CD4-positive, alpha-beta T cell (primary cell): ENCODE data around the gene PABPN1. TPM values are rescaled to one million over a fixed set of nuclear protein-coding genes. Genes with fewer than 3 reads are reported as not detected.
A peak's percentile ranks its signal among the peaks of the same experiment; 100 is the strongest.

ENCODE experiments used
- ATAC-seq: fragments of 200-7000 bp; cut with Tn5 transposase; one replicate; pipeline ENCODE4 v1.10.0; 2022; ENCODE audit warnings: mild to moderate bottlenecking; ENCODE audit not compliant: poor library complexity
- CTCF ChIA-PET: fragments of 350-600 bp; sonication (Branson Sonifier 250); formaldehyde crosslinking; loops from one replicate; lab custom pipeline; 2021; ENCODE audit warnings: antibody characterized with exemption, inconsistent platforms; lab: Charles Lee
- POLR2A ChIA-PET: fragments of 350-600 bp; sonication (Branson Sonifier 250); formaldehyde crosslinking; loops from one replicate; lab custom pipeline; 2021; ENCODE audit warnings: antibody characterized with exemption, inconsistent platforms; lab: Charles Lee
- DNase-seq, 14 experiments: peaks; one replicate each; pipeline ENCODE4 v3.0.0-alpha.2; 2013 to 2020; ENCODE audit warnings: mixed read lengths in 2 of 14
- H3K27ac ChIP-seq, 2 donors: one replicate each; pipeline versions ENCODE4 v1.5.1 to v1.7.0; 2013; ENCODE audit warnings: low read length in 2 of 2, low read depth in 1 of 2, mild to moderate bottlenecking in 1 of 2
- H3K27me3 ChIP-seq, 2 experiments: 1 replicate in 1 of 2; 2 replicates in 1 of 2; pipeline versions ENCODE4 v1.6.1 to v1.7.0; 2013; ENCODE audit warnings: low read length in 2 of 2, control low read depth in 1 of 2, mild to moderate bottlenecking in 1 of 2, moderate library complexity in 1 of 2; ENCODE audit not compliant: insufficient read depth in 2 of 2, control insufficient read depth in 1 of 2
- H3K36me3 ChIP-seq: one replicate; pipeline ENCODE4 v1.6.1; 2013; ENCODE audit warnings: low read length, control low read depth; ENCODE audit not compliant: insufficient read depth
- H3K4me1 ChIP-seq: one replicate; pipeline ENCODE4 v1.6.1; 2013; ENCODE audit warnings: low read length, control low read depth; ENCODE audit not compliant: insufficient read depth
- H3K4me3 ChIP-seq: one replicate; pipeline ENCODE4 v1.5.1; 2013; ENCODE audit warnings: mild to moderate bottlenecking, low read length, moderate library complexity
- H3K9me3 ChIP-seq, 2 experiments: 1 replicate in 1 of 2; 2 replicates in 1 of 2; pipeline versions ENCODE4 v1.6.1 to v1.7.0; 2013; ENCODE audit warnings: low read length in 2 of 2, mild to moderate bottlenecking in 2 of 2, control low read depth in 1 of 2, moderate library complexity in 1 of 2; ENCODE audit not compliant: control insufficient read depth in 1 of 2, insufficient read depth in 1 of 2
- H3K27ac Mint-ChIP-seq: one replicate; pipeline ENCODE4 v1.8.0; 2020; ENCODE audit warnings: mixed read lengths
- H3K27me3 Mint-ChIP-seq: one replicate; pipeline ENCODE4 v1.8.0; 2021; ENCODE audit warnings: mixed read lengths
- H3K36me3 Mint-ChIP-seq: one replicate; pipeline ENCODE4 v1.8.0; 2021; ENCODE audit warnings: low read depth, mixed read lengths
- H3K4me1 Mint-ChIP-seq: one replicate; pipeline ENCODE4 v1.8.0; 2021; ENCODE audit warnings: low read depth, mixed read lengths
- H3K4me3 Mint-ChIP-seq: one replicate; pipeline ENCODE4 v1.8.0; 2020; ENCODE audit warnings: mild to moderate bottlenecking, mixed read lengths
- H3K9me3 Mint-ChIP-seq: one replicate; pipeline ENCODE4 v1.8.0; 2020; ENCODE audit warnings: mixed read lengths
- CTCF ChIP-seq: fragments of 200-600 bp; IDR thresholded peaks from one replicate; pipeline ENCODE4 v1.8.0; 2022; ENCODE audit warnings: antibody characterized with exemption, mild to moderate bottlenecking
- intact Hi-C, 2 experiments: fragments of 100-400 bp; cut with DNase I in 1 of 2; cut with micrococcal nuclease in 1 of 2; formaldehyde crosslinking; loops; one replicate each; pipeline versions ENCODE4 v1.15.1 to v1.9.0; 2023 to 2025; cut with DNase I, micrococcal nuclease
- total RNA-seq, 174 experiments: library from RNA in 2 of 174; stranded (reverse) in 2 of 174; gene quantifications; one replicate each; pipeline ENCODE4 v1.2.3 and lab custom pipeline; 2021 to 2026

PABPN1 gene
- total RNA-seq, 2 experiments from 2014 or later = 188 to 195 TPM

- CTCF ChIA-PET = no interaction called here
- POLR2A ChIA-PET = interaction anchor here (10.5 kb wide), 1 partner anchor 13 kb away, joined by 455 read pairs; the partner anchor contains the start of gene PABPN1
- TF ChIP-seq CTCF = no peak
These were observed 14.1 kb upstream of the PABPN1 start for GRCh38 chr14:23307146-23307530.

DNA sequence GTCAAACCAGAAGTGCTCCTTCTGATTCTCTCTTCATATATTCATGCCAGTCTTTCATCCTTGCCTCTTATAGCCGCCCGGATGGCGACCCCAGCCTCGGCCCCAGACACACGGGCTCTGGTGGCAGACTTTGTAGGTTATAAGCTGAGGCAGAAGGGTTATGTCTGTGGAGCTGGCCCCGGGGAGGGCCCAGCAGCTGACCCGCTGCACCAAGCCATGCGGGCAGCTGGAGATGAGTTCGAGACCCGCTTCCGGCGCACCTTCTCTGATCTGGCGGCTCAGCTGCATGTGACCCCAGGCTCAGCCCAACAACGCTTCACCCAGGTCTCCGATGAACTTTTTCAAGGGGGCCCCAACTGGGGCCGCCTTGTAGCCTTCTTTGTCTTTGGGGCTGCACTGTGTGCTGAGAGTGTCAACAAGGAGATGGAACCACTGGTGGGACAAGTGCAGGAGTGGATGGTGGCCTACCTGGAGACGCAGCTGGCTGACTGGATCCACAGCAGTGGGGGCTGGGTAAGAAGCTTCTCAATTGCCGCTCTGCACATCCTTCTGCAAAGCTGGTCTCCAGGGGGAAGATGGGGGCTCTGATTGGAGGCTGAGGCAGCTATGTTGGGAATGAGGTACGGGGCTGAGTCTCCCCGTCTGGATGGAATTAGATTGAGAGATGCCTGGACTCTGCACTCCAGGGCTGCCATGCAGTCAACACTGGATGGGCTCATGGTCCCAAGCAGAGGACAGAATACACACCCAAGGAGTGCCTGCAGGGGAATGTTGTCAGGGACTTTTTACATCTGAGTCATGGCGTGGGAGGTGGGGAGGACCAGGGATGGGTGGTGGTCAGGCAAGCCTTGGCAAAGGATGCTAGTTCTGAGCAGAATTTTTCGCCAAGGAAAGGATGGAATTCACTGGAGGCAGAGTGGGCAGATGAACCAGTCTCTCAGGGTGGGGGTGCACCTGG, 13.3 kb upstream of the PABPN1 start:
- Histone ChIP-seq H3K36me3 (no peaks in the 10 kb centered on the region), H3K27me3 (peaks cover 20 to 26% of the 10 kb centered on the region in 2 experiments), H3K9me3 (peaks cover 0 to 8% of the 10 kb centered on the region in 2 experiments), H3K4me1 (peaks cover 4% of the 10 kb centered on the region), H3K4me3 (no peak overlapping the region), H3K27ac (no peak overlapping the region)
- no peaks in the 10 kb centered on the region for H3K9me3 Mint-ChIP-seq
- peaks cover 44% of the 10 kb centered on the region for H3K27me3 Mint-ChIP-seq
- ATAC-seq (no peak), DNase-seq (no peak)
- intact Hi-C loops = loop anchor here in 1 of 2 experiments (10.0 kb wide), 1 partner anchor 1137 kb away; the partner anchor contains the start of gene SDR39U1
- TF ChIP-seq CTCF = no peak
- ChIA-PET CTCF (no interaction called here), POLR2A (interaction anchor here (1.4 to 10.5 kb wide), 2 partner anchors 13 to 22 kb away, joined by 3 to 455 read pairs; partner anchors contain the start of genes HOMEZ and PABPN1)
- H3K27ac Mint-ChIP-seq = no peak overlapping the region
- peaks cover 5% of the 10 kb centered on the region for H3K4me1 Mint-ChIP-seq
- no peaks in the 10 kb centered on the region for H3K36me3 Mint-ChIP-seq
- no peak overlapping the region for H3K4me3 Mint-ChIP-seq

More at GRCh38 chr14:23307146-23307530, 14.1 kb upstream of the PABPN1 start:
- ATAC-seq = no peak
- Histone ChIP-seq H3K27me3 (peaks cover 20 to 26% of the 10 kb centered on the region in 2 experiments), H3K27ac (no peak overlapping the region), H3K9me3 (peaks cover 0 to 8% of the 10 kb centered on the region in 2 experiments), H3K36me3 (no peaks in the 10 kb centered on the region), H3K4me1 (peaks cover 10% of the 10 kb centered on the region), H3K4me3 (peak overlapping the region; percentile 25)
- Mint-ChIP-seq H3K9me3 (no peaks in the 10 kb centered on the region), H3K4me3 (no peak overlapping the region), H3K36me3 (peaks cover 5% of the 10 kb centered on the region), H3K4me1 (peaks cover 9% of the 10 kb centered on the region), H3K27ac (no peak overlapping the region), H3K27me3 (peaks cover 44% of the 10 kb centered on the region)
- DNase-seq = no peak
- intact Hi-C loops = loop anchor here in 1 of 2 experiments (10.0 kb wide), 1 partner anchor 1138 kb away; the partner anchor contains the start of gene SDR39U1

DNA sequence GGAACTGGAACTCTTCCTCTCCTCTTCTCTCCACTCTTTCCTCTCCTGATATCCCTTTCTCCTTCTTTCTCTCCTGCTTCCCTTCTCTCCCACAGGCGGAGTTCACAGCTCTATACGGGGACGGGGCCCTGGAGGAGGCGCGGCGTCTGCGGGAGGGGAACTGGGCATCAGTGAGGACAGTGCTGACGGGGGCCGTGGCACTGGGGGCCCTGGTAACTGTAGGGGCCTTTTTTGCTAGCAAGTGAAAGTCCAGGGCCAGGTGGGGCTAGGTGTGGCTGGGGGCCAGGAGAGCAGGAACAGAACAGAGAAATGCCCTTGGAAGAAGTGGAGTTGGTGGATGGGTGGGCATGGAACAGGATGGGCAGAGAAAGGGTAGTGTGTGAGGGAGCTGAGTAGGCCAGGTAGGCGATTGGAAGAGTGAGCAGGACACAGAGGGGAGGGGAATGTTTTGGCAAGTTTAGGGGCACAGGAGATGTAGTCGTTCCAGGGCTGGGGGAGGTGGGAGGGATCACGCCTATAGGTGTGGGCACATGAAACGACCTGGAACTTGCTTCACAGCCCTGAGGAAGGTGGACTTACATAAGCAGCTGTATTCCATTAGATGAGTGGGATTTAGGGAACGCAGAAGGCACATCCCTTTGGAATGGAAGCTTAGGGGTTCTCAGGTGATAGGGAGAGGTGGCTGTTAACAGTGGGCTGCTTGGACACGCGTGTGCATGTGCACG, 12.4 kb upstream of the PABPN1 start:
- H3K27me3 ChIP-seq = peaks cover 20 to 26% of the 10 kb centered on the region in 2 experiments

More for the DNA sequence above, 12.4 kb upstream of the PABPN1 start:
- no peak for TF ChIP-seq CTCF
- Mint-ChIP-seq H3K4me1 (no peaks in the 10 kb centered on the region), H3K9me3 (no peaks in the 10 kb centered on the region), H3K27me3 (peaks cover 44% of the 10 kb centered on the region), H3K36me3 (no peaks in the 10 kb centered on the region), H3K27ac (no peak overlapping the region), H3K4me3 (no peak overlapping the region)
- no peak for DNase-seq
- ChIA-PET CTCF (no interaction called here), POLR2A (interaction anchor here (1.4 to 10.5 kb wide), 2 partner anchors 12 to 23 kb away, joined by 3 to 455 read pairs; partner anchors contain the start of genes HOMEZ and PABPN1)
- intact Hi-C loops = loop anchor here in 1 of 2 experiments (10.0 kb wide), 1 partner anchor 1136 kb away; the partner anchor contains the start of gene SDR39U1
- no peak for ATAC-seq
- Histone ChIP-seq H3K4me3 (no peak overlapping the region), H3K4me1 (no peaks in the 10 kb centered on the region), H3K9me3 (peaks cover 0 to 8% of the 10 kb centered on the region in 2 experiments), H3K27ac (no peak overlapping the region), H3K36me3 (no peaks in the 10 kb centered on the region)
